Keratinocyte (primary cell): ENCODE measurements around the gene NDUFS8. TPM values are rescaled to one million over a fixed set of nuclear protein-coding genes. Genes with fewer than 3 reads are reported as not detected.

ENCODE experiments used
- DNase-seq: peaks from one replicate; pipeline ENCODE4 v3.0.0-alpha.2; 2011; ENCODE audit warnings: low read depth, missing footprints, low spot score
- FAIRE-seq: peaks from 2 replicates; lab custom pipeline; 2011; peaks lifted over from hg19 to GRCh38; lab: Jason Lieb, UNC
- H2AFZ ChIP-seq: 2 replicates; pipeline ENCODE4 v1.6.0; 2012; ENCODE audit warnings: low read length, control low read depth, inconsistent platforms; ENCODE audit not compliant: control insufficient read depth
- H3K27ac ChIP-seq: 2 replicates; pipeline ENCODE4 v1.5.1; 2011; ENCODE audit warnings: low read length; ENCODE audit not compliant: control insufficient read depth, insufficient read depth
- H3K27me3 ChIP-seq: 3 replicates; pipeline ENCODE4 v1.6.0; 2011; ENCODE audit warnings: low read length; ENCODE audit not compliant: control insufficient read depth, insufficient read depth; ENCODE audit errors: extremely low read depth
- H3K36me3 ChIP-seq, 2 experiments: 2 replicates in 1 of 2; 3 replicates in 1 of 2; pipeline ENCODE4 v1.5.1; 2011; ENCODE audit warnings: low read length in 2 of 2, mild to moderate bottlenecking in 1 of 2; ENCODE audit not compliant: control insufficient read depth in 2 of 2, insufficient read depth in 2 of 2; ENCODE audit errors: extremely low read depth in 1 of 2
- H3K4me1 ChIP-seq: 3 replicates; pipeline ENCODE4 v1.5.1; 2011; ENCODE audit warnings: low read length; ENCODE audit not compliant: control insufficient read depth, insufficient read depth; ENCODE audit errors: extremely low read depth
- H3K4me2 ChIP-seq: 3 replicates; pipeline ENCODE4 v1.6.0; 2011; ENCODE audit warnings: low read depth, low read length; ENCODE audit not compliant: control insufficient read depth, insufficient read depth; ENCODE audit errors: extremely low read depth
- H3K4me3 ChIP-seq, 3 experiments: fragments of 200-600 bp in 1 of 3; sonication (generic) in 1 of 3; 2 replicates in 2 of 3; 3 replicates in 1 of 3; pipeline ENCODE4 v1.5.1; 2011 to 2016; ENCODE audit warnings: low read length in 3 of 3, mild to moderate bottlenecking in 3 of 3, control low read depth in 2 of 3, inconsistent platforms in 1 of 3, low read depth in 1 of 3, mixed read lengths in 1 of 3, mixed run types in 1 of 3, moderate library complexity in 1 of 3; ENCODE audit not compliant: control insufficient read depth in 2 of 3, insufficient read depth in 2 of 3; ENCODE audit errors: extremely low read depth in 1 of 3
- H3K79me2 ChIP-seq: 2 replicates; pipeline ENCODE4 v1.6.0; 2012; ENCODE audit warnings: low read length; ENCODE audit not compliant: control insufficient read depth, insufficient read depth
- H3K9ac ChIP-seq: 3 replicates; pipeline ENCODE4 v1.6.0; 2011; ENCODE audit warnings: low read length; ENCODE audit not compliant: control insufficient read depth, insufficient read depth; ENCODE audit errors: extremely low read depth
- H3K9me1 ChIP-seq: 3 replicates; pipeline ENCODE4 v1.6.0; 2011; ENCODE audit warnings: low read length; ENCODE audit not compliant: control insufficient read depth, insufficient read depth; ENCODE audit errors: extremely low read depth
- H3K9me3 ChIP-seq: 2 replicates; pipeline ENCODE4 v1.5.1; 2012; ENCODE audit warnings: low read depth, low read length; ENCODE audit not compliant: control insufficient read depth
- H4K20me1 ChIP-seq: 3 replicates; pipeline ENCODE4 v1.6.0; 2011; ENCODE audit warnings: low read length; ENCODE audit not compliant: control insufficient read depth, insufficient read depth; ENCODE audit errors: extremely low read depth
- CTCF ChIP-seq, 3 experiments: IDR thresholded peaks in 1 of 3; conservative IDR thresholded peaks in 1 of 3; optimal IDR thresholded peaks in 1 of 3; 2 replicates in 2 of 3; 3 replicates in 1 of 3; pipeline versions ENCODE3 to v1.5.1; 2011; ENCODE audit warnings: low read length in 3 of 3, mild to moderate bottlenecking in 3 of 3, moderate library complexity in 2 of 3, control low read depth in 1 of 3, inconsistent platforms in 1 of 3; ENCODE audit not compliant: insufficient read depth in 2 of 3; ENCODE audit errors: extremely low read depth in 1 of 3
- EZH2 ChIP-seq: IDR thresholded peaks from one replicate; pipeline ENCODE4 v1.6.1; 2012; ENCODE audit warnings: inconsistent platforms, mild to moderate bottlenecking, low read length, moderate library complexity
- dilution Hi-C: fragments of 300-500 bp; cut with MboI; formaldehyde crosslinking; loops from one replicate; pipeline ENCODE4 v1.7.0; 2020; ENCODE audit warnings: low sequenced_read_pairs; ENCODE audit not compliant: extremely low pct_ligation_motif_present
- polyA plus RNA-seq, 5 experiments: library from polyadenylated mRNA; depleted of rRNA in 3 of 5; stranded (reverse) in 3 of 5; stranded (forward) in 1 of 5; unstranded in 1 of 5; fragments of >200 nt; gene quantifications; 1 replicate in 1 of 5; 2 replicates in 3 of 5; 3 replicates in 1 of 5; pipeline versions ENCODE4 v1.2.1 to v1.2.3, GENCODE V29; 2011 to 2012; ENCODE audit warnings: missing spikeins in 2 of 5, low read depth in 1 of 5, low replicate concordance in 1 of 5

The NDUFS8 gene
- polyA plus RNA-seq, 1 donor (not counting 4 experiments of a cell fraction or from before 2014, with no cell fraction given) = 51.7 TPM

DNA sequence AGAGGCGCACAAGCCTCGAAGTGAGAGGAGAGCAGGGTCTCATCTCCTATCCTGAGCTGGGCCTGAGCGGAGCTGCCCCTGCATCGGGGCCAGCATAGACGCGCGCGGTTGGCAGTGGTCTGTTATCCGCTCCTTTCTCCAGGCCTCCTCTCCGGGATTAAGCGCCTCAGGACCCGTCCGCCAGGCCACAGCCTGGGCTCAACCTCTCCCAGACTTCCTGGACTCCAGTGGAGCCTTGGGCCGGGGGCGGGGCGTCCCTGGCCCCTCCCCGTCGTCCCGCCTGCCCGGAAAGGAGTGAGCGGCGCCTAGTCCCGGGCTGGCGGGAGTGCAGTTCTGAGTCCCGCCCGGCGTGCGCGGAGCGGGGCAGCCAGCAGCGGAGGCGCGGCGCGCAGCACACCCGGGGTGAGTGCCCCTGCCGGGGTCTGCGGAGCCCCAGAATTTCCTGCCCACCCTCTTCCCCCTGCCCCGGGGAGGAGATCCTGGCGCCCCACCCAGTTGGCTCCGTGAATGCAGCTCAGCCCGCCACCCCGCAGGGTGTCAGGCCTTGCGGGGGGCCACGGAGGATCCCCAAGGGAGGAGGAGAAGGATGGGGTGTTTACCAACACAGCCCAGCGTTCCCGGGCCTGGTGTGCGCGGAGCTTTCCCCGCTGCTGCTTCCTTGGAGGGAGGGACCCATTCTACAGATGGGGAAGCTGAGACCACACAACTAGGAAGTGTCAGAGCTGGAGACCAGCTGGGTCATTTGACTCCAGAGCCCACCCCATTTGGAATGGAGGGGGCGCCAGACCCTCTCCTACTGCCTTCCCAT, 8.4 kb downstream of the NDUFS8 start, which contains the start of gene TCIRG1:
Gene TCIRG1 (plus strand): TSS at position 308 of the 808 bp plus-strand sequence. CDS start 2,247 bp downstream, outside the sequence.
- no peaks in the 10 kb centered on the region for H3K9me1 ChIP-seq
- H3K4me3 ChIP-seq = peak within 1 kb of the TSS; percentile 68 to 84 (median 76)
- peak within 1 kb of the TSS; percentile 74 for H3K9ac ChIP-seq
- peak; percentile 55 for FAIRE-seq
- H3K79me2 ChIP-seq = peaks cover 5% of the 10 kb centered on the region
- H3K4me2 ChIP-seq = peak within 1 kb of the TSS; percentile 87
- TF ChIP-seq EZH2 (no peak), CTCF (optimal IDR thresholded peaks at IDR 0.05 in 1 of 3, IDR thresholded peaks at IDR 0.05 in 1 of 3, conservative IDR thresholded peaks at IDR 0.05 in 1 of 3; ENCODE audit: extremely low read depth in 1 of 3, insufficient read depth in 2 of 3, low read length in 3 of 3) (no peak)
- peaks cover 4 to 6% of the 10 kb centered on the region in 2 experiments for H3K36me3 ChIP-seq
- DNase-seq = peak; percentile 41
- peak within 1 kb of the TSS; percentile 26 for H3K27ac ChIP-seq
- H2AFZ ChIP-seq = peak within 1 kb of the TSS; percentile 83
- no peaks in the 10 kb centered on the region for H3K9me3 ChIP-seq
- H4K20me1 ChIP-seq = no peaks in the 10 kb centered on the region
- H3K27me3 ChIP-seq = no peaks in the 10 kb centered on the region
- H3K4me1 ChIP-seq = peaks cover 7% of the 10 kb centered on the region
- dilution Hi-C loops = no loop called here

- no peaks in the 10 kb centered on the region for H3K27me3 ChIP-seq
Measured at GRCh38 chr11:68039526-68040086, 9.1 kb downstream of the NDUFS8 start.

More at GRCh38 chr11:68039526-68040086, 9.1 kb downstream of the NDUFS8 start:
- H3K79me2 ChIP-seq = peaks cover 5% of the 10 kb centered on the region
- H4K20me1 ChIP-seq = no peaks in the 10 kb centered on the region
- no peak for FAIRE-seq
- H3K4me2 ChIP-seq = peak overlapping the region; percentile 87
- no peak for DNase-seq
- no peaks in the 10 kb centered on the region for H3K9me3 ChIP-seq
- TF ChIP-seq CTCF (optimal IDR thresholded peaks at IDR 0.05 in 1 of 3, IDR thresholded peaks at IDR 0.05 in 1 of 3, conservative IDR thresholded peaks at IDR 0.05 in 1 of 3; ENCODE audit: extremely low read depth in 1 of 3, insufficient read depth in 2 of 3, low read length in 3 of 3) = no peak
- TF ChIP-seq EZH2 = no peak
- H3K9me1 ChIP-seq = no peaks in the 10 kb centered on the region
- no peak overlapping the region for H2AFZ ChIP-seq
- peaks cover 7% of the 10 kb centered on the region for H3K4me1 ChIP-seq
- peak overlapping the region; percentile 74 for H3K9ac ChIP-seq
- peak overlapping the region; percentile 68 to 84 (median 76) for H3K4me3 ChIP-seq
- dilution Hi-C loops = no loop called here
- H3K36me3 ChIP-seq = peaks cover 3 to 4% of the 10 kb centered on the region in 2 experiments
- H3K27ac ChIP-seq = no peak overlapping the region
